GM12878 (cell line): ENCODE measurements around the gene ABHD1. TPM values are rescaled to one million over a fixed set of nuclear protein-coding genes. Genes with fewer than 3 reads are reported as not detected.

ENCODE experiments used
- ATAC-seq: fragments of 200-7000 bp; cut with Tn5 transposase; 3 replicates; pipeline ENCODE4 v1.9.1; 2020; ENCODE audit warnings: mild to moderate bottlenecking, moderate library complexity
- BruUV-seq: library from RNA; stranded (reverse); fragments of 400-500 nt; replicated peaks from 2 replicates; lab custom pipeline; 2021; lab: Mats Ljungman, UMichigan
- CTCF ChIA-PET: fragments of 300-600 bp; sonication (Branson Sonifier 250); formaldehyde crosslinking; extraction: SDS; loops from one replicate; lab custom pipeline; 2021; ENCODE audit warnings: inconsistent platforms; lab: Yijun Ruan, JAX
- POLR2A ChIA-PET: fragments of 350-600 bp; formaldehyde crosslinking; extraction: SDS; loops from one replicate; lab custom pipeline; 2021; ENCODE audit warnings: inconsistent platforms; lab: Charles Lee
- RAD21 ChIA-PET: fragments of 300-600 bp; sonication (Branson Sonifier 250); formaldehyde crosslinking; loops from one replicate; lab custom pipeline; 2023; ENCODE audit warnings: antibody characterized with exemption; ENCODE audit not compliant: unreplicated experiment; lab: Charles Lee
- SMC1A ChIA-PET: fragments of 300-600 bp; sonication (Branson Sonifier 250); formaldehyde crosslinking; loops from one replicate; lab custom pipeline; 2023; ENCODE audit not compliant: unreplicated experiment, uncharacterized antibody; lab: Charles Lee
- DNase-seq: peaks from one replicate; pipeline ENCODE4 v3.0.0-alpha.2; 2011; ENCODE audit warnings: low read depth, low spot score
- FAIRE-seq: peaks from 3 replicates; lab custom pipeline; 2011; peaks lifted over from hg19 to GRCh38; lab: Jason Lieb, UNC
- H2AFZ ChIP-seq: 2 replicates; pipeline ENCODE4 v1.6.0; 2011; ENCODE audit warnings: low read depth, low read length, control low read depth; ENCODE audit not compliant: control insufficient read depth
- H3K27ac ChIP-seq: 2 replicates; pipeline ENCODE4 v1.5.1; 2011; ENCODE audit warnings: control low read depth; ENCODE audit not compliant: control insufficient read depth, insufficient read depth
- H3K27me3 ChIP-seq, 2 experiments: replicated peaks in 1 of 2; 2 replicates each; pipeline versions ENCODE4 v1.6.0 to v1.6.1; 2011; ENCODE audit warnings: low read length in 1 of 2; ENCODE audit not compliant: control insufficient read depth in 2 of 2, insufficient read depth in 2 of 2
- H3K36me3 ChIP-seq, 2 experiments: 2 replicates each; pipeline ENCODE4 v1.5.1; 2011; ENCODE audit warnings: low read length in 1 of 2; ENCODE audit not compliant: control insufficient read depth in 2 of 2, insufficient read depth in 2 of 2
- H3K4me1 ChIP-seq: 2 replicates; pipeline ENCODE4 v1.6.1; 2011; ENCODE audit warnings: mild to moderate bottlenecking, low read length, moderate library complexity, mixed read lengths; ENCODE audit not compliant: control insufficient read depth, insufficient read depth
- H3K4me2 ChIP-seq: 2 replicates; pipeline ENCODE4 v1.6.0; 2011; ENCODE audit warnings: control low read depth; ENCODE audit not compliant: control insufficient read depth, insufficient read depth
- H3K4me3 ChIP-seq: fragments of 200-600 bp; sonication (generic); 2 replicates; pipeline ENCODE4 v1.5.1; 2016
- H3K79me2 ChIP-seq: 2 replicates; pipeline ENCODE4 v1.6.0; 2011; ENCODE audit warnings: low read length; ENCODE audit not compliant: control insufficient read depth, insufficient read depth
- H3K9ac ChIP-seq: 2 replicates; pipeline ENCODE4 v1.8.0; 2011; ENCODE audit warnings: low read length, control low read depth, mixed read lengths; ENCODE audit not compliant: control insufficient read depth, insufficient read depth
- H3K9me3 ChIP-seq: replicated peaks from 3 replicates; pipeline ENCODE4 v1.5.1; 2011; ENCODE audit warnings: mild to moderate bottlenecking, low read length; ENCODE audit not compliant: control insufficient read depth, insufficient read depth
- H4K20me1 ChIP-seq: 2 replicates; pipeline ENCODE4 v1.6.0; 2011; ENCODE audit not compliant: control insufficient read depth, insufficient read depth
- FOXK2 ChIP-seq: fragments of 450-650 bp; IDR thresholded peaks from 2 replicates; pipeline ENCODE4 v1.6.1; 2017; ENCODE audit warnings: mild to moderate bottlenecking, moderate library complexity
- HDAC6 ChIP-seq: fragments of 200-600 bp; sonication (generic); IDR thresholded peaks from one replicate; pipeline ENCODE4 v1.8.0; 2017; ENCODE audit warnings: antibody characterized with exemption; ENCODE audit not compliant: unreplicated experiment
- PAX5 ChIP-seq: IDR thresholded peaks from 2 replicates; pipeline ENCODE4 v1.6.1; 2011; ENCODE audit warnings: low read depth, low read length, borderline replicate concordance
- SIN3A ChIP-seq: IDR thresholded peaks from 2 replicates; pipeline ENCODE4 v1.6.1; 2012; ENCODE audit warnings: low read depth, low read length, improper control_type of control experiment
- SIX5 ChIP-seq: IDR thresholded peaks from 2 replicates; pipeline ENCODE4 v1.6.1; 2011; ENCODE audit warnings: mild to moderate bottlenecking, low read depth, low read length, moderate library complexity; ENCODE audit not compliant: severe bottlenecking
- ZSCAN29 ChIP-seq: fragments of 450-650 bp; IDR thresholded peaks from 2 replicates; pipeline ENCODE4 v1.6.1; 2017; ENCODE audit warnings: mild to moderate bottlenecking, moderate library complexity
- WGBS: methylation state at CpG from one replicate; pipeline ENCODE4 v1.1.6; 2016; ENCODE audit warnings: low lambda C conversion rate; ENCODE audit not compliant: insufficient replicate concordance, insufficient coverage; ENCODE audit errors: missing lambda C conversion rate; 5-methylcytosine and 5-hydroxymethylcytosine counted together
- in situ Hi-C: fragments of 300-500 bp; cut with MboI; formaldehyde crosslinking; loops from 9 replicates; pipeline ENCODE4 v1.14.3; 2018; ENCODE audit warnings: mixed read lengths
- intact Hi-C: fragments of 100-400 bp; cut with micrococcal nuclease; formaldehyde crosslinking; loops from one replicate; pipeline ENCODE4 v1.14.2; 2022; ENCODE audit not compliant: unreplicated experiment
- polyA plus RNA-seq, 11 experiments: library from polyadenylated mRNA; depleted of rRNA in 4 of 11; unstranded in 6 of 11; stranded (reverse) in 5 of 11; fragments of >200 nt; fragmentation: Nextera tagmentation in 4 of 11; fragmentation: Illumina TruSeq in 1 of 11; extraction: Ambion mirVana in 4 of 11; extraction: Trizol in 1 of 11; gene quantifications; 1 replicate in 1 of 11; 2 replicates in 10 of 11; pipeline versions ENCODE4 v1.2.1 to v1.2.3, GENCODE V29; 2011 to 2016; ENCODE audit warnings: inconsistent platforms in 2 of 11, missing spikeins in 2 of 11, low read depth in 1 of 11
- total RNA-seq, 4 experiments: library from RNA; depleted of rRNA in 3 of 4; stranded (reverse); fragments of >200 nt in 3 of 4; fragmentation: Illumina TruSeq in 1 of 4; extraction: Trizol in 1 of 4; gene quantifications; 2 replicates each; pipeline versions ENCODE4 v1.2.1 to v1.2.3, GENCODE V29; 2013 to 2021
- TF ChIP-seq, protein P1 (sequence below): fragments of 450-650 bp; IDR thresholded peaks from 2 replicates; pipeline ENCODE4 v1.6.1; 2017; ENCODE audit warnings: mild to moderate bottlenecking
- TF ChIP-seq, protein P2 (sequence below): fragments of 450-650 bp; IDR thresholded peaks from 2 replicates; pipeline ENCODE4 v1.6.1; 2017; ENCODE audit warnings: mild to moderate bottlenecking, moderate library complexity

Gene ABHD1
- total and polyA plus RNA-seq, 10 of the 15 experiments (the other 5 are each of a cell fraction or from before 2014, with no cell fraction given), result 0.04 to 0.35 (median 0.17) TPM; not detected in 2

DNA sequence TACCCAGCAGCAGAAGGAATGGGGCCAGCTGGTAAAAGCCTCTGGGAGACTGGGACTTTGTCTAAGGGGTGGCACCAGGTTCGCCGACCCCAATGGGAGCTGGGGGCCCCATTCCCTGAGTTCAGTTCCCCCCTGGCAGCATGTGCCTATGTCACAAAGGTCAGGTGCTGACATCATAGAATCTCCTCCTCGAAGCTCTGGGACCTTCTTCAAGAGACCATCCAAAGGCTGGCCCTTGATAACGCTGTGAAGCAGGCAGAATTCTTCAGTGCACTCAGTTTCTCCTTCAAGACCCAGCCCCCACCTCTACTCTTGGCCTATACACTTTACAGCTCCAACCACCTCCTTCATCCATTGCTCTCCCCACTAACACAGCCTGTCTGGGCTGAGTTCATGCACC lies 15.7 kb downstream of the ABHD1 start, which contains the start of gene PRR30:
TSS of gene PRR30 (minus strand) at position 101 of the 400 bp plus-strand sequence. CDS start 1,081 bp downstream, outside the sequence.
- Histone ChIP-seq H3K36me3 (no peaks in the 10 kb centered on the region), H3K27ac (no peak within 1 kb of the TSS), H2AFZ (no peak within 1 kb of the TSS), H3K9me3 (no peaks in the 10 kb centered on the region; the same call in 2 of the 3 replicates), H3K9ac (no peak within 1 kb of the TSS), H4K20me1 (no peaks in the 10 kb centered on the region), H3K4me3 (no peak within 1 kb of the TSS), H3K4me2 (no peak within 1 kb of the TSS), H3K27me3 (no peaks in the 10 kb centered on the region; a peak in 1 of 4 replicates), H3K4me1 (peaks cover 4% of the 10 kb centered on the region; the same call in 1 of the 2 replicates), H3K79me2 (peaks cover 1% of the 10 kb centered on the region)
- ChIA-PET RAD21 (no interaction called here), CTCF (interaction anchor here (0.7 kb wide), 1 partner anchor 53 kb away, joined by 3 read pairs; no protein-coding TSS in a partner anchor), POLR2A (no interaction called here), SMC1A (no interaction called here)
- TF ChIP-seq SIN3A (no peak), SIX5 (no peak), ZSCAN29 (no peak), FOXK2 (no peak), HDAC6 (no peak), PAX5 (no peak)
- TF ChIP-seq, protein P1, sequence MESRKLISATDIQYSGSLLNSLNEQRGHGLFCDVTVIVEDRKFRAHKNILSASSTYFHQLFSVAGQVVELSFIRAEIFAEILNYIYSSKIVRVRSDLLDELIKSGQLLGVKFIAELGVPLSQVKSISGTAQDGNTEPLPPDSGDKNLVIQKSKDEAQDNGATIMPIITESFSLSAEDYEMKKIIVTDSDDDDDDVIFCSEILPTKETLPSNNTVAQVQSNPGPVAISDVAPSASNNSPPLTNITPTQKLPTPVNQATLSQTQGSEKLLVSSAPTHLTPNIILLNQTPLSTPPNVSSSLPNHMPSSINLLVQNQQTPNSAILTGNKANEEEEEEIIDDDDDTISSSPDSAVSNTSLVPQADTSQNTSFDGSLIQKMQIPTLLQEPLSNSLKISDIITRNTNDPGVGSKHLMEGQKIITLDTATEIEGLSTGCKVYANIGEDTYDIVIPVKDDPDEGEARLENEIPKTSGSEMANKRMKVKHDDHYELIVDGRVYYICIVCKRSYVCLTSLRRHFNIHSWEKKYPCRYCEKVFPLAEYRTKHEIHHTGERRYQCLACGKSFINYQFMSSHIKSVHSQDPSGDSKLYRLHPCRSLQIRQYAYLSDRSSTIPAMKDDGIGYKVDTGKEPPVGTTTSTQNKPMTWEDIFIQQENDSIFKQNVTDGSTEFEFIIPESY, result no peak
- TF ChIP-seq, protein P2, sequence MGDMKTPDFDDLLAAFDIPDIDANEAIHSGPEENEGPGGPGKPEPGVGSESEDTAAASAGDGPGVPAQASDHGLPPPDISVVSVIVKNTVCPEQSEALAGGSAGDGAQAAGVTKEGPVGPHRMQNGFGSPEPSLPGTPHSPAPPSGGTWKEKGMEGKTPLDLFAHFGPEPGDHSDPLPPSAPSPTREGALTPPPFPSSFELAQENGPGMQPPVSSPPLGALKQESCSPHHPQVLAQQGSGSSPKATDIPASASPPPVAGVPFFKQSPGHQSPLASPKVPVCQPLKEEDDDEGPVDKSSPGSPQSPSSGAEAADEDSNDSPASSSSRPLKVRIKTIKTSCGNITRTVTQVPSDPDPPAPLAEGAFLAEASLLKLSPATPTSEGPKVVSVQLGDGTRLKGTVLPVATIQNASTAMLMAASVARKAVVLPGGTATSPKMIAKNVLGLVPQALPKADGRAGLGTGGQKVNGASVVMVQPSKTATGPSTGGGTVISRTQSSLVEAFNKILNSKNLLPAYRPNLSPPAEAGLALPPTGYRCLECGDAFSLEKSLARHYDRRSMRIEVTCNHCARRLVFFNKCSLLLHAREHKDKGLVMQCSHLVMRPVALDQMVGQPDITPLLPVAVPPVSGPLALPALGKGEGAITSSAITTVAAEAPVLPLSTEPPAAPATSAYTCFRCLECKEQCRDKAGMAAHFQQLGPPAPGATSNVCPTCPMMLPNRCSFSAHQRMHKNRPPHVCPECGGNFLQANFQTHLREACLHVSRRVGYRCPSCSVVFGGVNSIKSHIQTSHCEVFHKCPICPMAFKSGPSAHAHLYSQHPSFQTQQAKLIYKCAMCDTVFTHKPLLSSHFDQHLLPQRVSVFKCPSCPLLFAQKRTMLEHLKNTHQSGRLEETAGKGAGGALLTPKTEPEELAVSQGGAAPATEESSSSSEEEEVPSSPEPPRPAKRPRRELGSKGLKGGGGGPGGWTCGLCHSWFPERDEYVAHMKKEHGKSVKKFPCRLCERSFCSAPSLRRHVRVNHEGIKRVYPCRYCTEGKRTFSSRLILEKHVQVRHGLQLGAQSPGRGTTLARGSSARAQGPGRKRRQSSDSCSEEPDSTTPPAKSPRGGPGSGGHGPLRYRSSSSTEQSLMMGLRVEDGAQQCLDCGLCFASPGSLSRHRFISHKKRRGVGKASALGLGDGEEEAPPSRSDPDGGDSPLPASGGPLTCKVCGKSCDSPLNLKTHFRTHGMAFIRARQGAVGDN, result no peak
- intact Hi-C loops (no loop called here), in situ Hi-C loops (no loop called here)
- whole genome bisulfite sequencing, result 44% methylated on average over 4 of the region's 4 CpGs
- FAIRE-seq (no peak), DNase-seq (no peak), ATAC-seq (no peak)
- BruUV-seq, result no TSS peak
